MV-4-11 (cell line): ENCODE results near the gene CCDC144A.
"Not testable (repeated sequence)": the region's sequence is repeated elsewhere in the genome, so short reads cannot be mapped to it uniquely, and the experiment has no call there.

ENCODE experiments used
- DNase-seq: peaks from one replicate; lab custom pipeline; 2025; lab: John Stamatoyannopoulos, UW

The CCDC144A gene

DNA sequence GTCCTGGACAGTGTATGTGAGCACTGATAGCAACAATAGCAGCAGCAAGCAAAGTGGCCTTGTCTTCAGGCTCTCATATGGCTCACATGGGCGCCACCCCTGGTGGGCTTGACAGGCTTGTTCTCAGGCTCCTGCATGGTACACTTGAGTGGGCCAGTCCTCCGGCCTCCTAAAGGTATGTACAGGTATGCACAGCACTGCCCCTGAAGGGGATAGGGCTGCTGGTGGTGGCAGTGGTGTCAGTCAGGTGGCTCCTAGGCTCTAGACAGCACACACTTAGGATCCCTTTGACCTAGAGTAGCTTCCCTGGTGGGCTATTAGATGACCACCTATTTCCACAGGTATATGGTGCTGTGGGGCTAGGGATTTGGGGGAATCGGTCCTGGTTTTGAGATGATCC, 67.5 kb downstream of the CCDC144A start:
- DNase-seq: not testable (repeated sequence)

GRCh38 chr17:16758177-16758576, 68.1 kb downstream of the CCDC144A start:
- DNase-seq: not testable (repeated sequence)

DNA sequence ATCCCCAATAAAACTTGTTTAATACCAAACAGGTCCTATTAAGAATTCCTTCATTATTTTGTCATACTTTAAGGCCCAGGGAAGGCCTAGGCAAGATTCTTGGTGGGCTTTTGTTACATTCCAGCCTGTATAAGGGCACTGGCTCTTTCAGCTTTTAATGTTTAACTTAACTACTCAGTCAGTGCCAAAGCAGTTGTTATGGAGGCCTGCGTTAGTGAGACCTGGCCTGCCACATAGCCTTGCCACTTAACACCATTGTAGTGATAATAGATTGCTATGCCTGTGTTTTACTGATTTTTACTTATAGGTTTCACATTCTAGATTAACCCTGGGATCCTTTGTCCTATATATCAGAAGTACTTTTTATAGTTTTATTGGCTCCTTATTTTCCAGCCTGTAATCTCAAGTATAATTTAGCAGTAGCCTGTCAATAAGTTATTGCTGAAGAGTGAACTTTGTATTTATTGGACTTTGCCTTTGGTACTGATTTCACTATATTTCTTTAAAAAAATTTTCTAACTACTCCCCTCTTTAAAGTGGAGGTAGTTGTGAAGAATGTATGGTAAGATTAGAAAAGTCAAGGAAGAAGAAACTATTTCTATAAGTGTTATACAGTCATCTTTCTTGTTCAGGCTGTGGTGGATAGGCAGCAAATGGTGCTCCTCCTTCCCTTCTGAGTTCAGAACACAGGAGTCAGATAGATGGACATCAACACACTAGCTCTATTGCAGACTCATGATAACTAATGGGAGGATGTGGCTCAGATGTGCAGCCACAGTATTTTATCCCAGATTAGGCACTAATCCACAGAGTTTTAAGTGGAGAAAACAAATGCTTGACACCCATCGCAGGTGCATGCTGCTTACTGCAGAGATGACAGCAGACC, 78.5 kb downstream of the CCDC144A start:
- DNase-seq: not testable (repeated sequence)

- DNase-seq: not testable (repeated sequence)
Observed at GRCh38 chr17:16772394-16773145, 82.5 kb downstream of the CCDC144A start.

GRCh38 chr17:16773146-16773522, 83.1 kb downstream of the CCDC144A start:
- DNase-seq: not testable (repeated sequence)

DNA sequence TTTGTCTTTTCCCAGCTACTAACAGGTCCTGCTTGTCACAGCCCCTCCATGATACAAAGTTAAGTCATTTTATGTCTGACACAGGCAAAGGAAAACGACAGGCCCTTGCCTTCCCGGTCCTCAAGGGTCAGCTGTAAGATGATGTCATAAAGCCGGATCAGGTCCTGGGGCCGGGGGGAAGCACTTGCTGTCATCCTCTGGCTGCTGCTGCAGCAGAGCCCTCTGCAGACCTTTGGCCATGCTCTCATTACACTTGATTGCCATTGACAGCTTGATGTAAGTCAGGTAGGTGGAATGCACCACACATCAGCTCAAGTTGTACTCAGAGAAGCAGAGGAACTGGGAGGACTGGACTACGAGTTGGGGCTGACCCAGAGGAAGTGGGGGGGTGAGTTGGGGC, 97.8 kb downstream of the CCDC144A start:
- DNase-seq: not testable (repeated sequence)

- not testable (repeated sequence) for DNase-seq
Observed at GRCh38 chr17:16788889-16789536, 99.0 kb downstream of the CCDC144A start.

- DNase-seq: not testable (repeated sequence)
Observed at GRCh38 chr17:16789622-16790021, 99.6 kb downstream of the CCDC144A start.

GRCh38 chr17:16790313-16790871, 100.4 kb downstream of the CCDC144A start:
- not testable (repeated sequence) for DNase-seq

GRCh38 chr17:16794215-16794614, 104.2 kb downstream of the CCDC144A start:
- peak; percentile 29 for DNase-seq

DNA sequence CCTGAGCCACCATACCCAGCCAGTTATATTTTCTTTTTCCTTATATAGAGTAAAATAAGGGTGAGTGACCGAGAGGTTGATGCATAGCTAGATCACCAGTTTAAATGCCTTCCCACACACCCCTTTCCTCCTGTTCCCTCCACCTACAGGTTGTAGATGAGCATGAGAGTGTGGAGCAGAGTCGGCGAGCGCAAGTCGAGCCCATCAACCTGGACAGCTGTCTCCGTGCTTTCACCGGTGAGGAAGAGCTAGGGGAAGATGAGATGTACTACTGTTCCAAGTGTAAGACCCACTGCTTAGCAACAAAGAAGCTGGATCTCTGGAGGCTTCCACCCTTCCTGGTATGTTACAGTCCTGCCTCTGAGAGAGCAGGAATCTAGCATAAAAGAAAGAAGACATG, 105.9 kb downstream of the CCDC144A start:
- DNase-seq: not testable (repeated sequence)

GRCh38 chr17:16804851-16805250, 114.8 kb downstream of the CCDC144A start:
- not testable (repeated sequence) for DNase-seq

GRCh38 chr17:16806599-16806998, 116.6 kb downstream of the CCDC144A start:
- not testable (repeated sequence) for DNase-seq

- DNase-seq: not testable (repeated sequence)
Observed at GRCh38 chr17:16807620-16808019, 117.6 kb downstream of the CCDC144A start.

DNA sequence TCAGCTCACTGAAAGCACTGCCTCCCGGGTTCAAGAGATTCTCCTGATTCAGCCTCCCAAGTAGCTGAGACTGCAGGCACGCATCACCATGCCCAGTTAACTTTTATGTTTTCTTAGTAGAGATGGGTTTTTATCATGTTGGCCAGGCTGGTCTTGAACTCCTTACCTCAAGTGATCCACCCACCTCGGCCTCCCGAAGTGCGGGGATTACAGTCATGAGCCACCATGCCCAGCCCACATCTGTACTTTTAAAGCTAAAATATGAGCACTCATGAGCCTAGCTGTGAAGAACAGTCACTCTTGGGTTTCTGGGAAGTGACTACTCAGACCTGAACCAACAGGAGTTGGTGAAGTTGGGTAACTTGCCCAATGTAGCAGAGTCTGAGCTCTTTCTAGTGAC, 120.2 kb downstream of the CCDC144A start:
- DNase-seq: not testable (repeated sequence)

- peak; percentile 33 for DNase-seq
Observed at GRCh38 chr17:16812126-16812525, 122.1 kb downstream of the CCDC144A start.

GRCh38 chr17:16814439-16814838, 124.4 kb downstream of the CCDC144A start:
- no peak for DNase-seq

GRCh38 chr17:16817201-16817600, 127.2 kb downstream of the CCDC144A start:
- DNase-seq: no peak

DNA sequence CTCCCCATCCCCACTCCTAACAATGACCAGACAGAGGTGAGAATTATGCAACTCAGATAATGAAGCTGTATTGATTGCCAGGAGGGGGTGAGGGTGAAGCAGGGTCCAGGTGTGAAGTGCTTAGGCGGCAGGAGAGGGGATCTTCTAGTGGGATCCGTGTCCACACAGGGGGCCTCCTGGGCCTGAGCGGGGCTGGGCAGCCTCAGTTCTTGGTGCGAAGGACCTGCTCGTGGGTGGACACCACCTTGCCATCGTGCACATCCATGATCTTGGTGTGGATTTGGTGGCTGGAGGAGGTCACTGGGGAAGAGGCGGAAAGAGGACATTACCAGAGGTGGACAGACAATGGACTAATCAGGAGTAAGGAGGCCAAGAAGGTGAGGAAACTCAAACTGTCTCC, 127.9 kb downstream of the CCDC144A start:
- not testable (repeated sequence) for DNase-seq

GRCh38 chr17:16818340-16818739, 128.3 kb downstream of the CCDC144A start:
- DNase-seq: no peak

GRCh38 chr17:16818821-16819683, 129.0 kb downstream of the CCDC144A start:
- no peak for DNase-seq
